KG1 (cell line): ENCODE measurements around the gene SRCAP.

Source experiments
- DNase-seq: peaks from one replicate; lab custom pipeline; 2025; lab: John Stamatoyannopoulos, UW

Gene SRCAP

DNA sequence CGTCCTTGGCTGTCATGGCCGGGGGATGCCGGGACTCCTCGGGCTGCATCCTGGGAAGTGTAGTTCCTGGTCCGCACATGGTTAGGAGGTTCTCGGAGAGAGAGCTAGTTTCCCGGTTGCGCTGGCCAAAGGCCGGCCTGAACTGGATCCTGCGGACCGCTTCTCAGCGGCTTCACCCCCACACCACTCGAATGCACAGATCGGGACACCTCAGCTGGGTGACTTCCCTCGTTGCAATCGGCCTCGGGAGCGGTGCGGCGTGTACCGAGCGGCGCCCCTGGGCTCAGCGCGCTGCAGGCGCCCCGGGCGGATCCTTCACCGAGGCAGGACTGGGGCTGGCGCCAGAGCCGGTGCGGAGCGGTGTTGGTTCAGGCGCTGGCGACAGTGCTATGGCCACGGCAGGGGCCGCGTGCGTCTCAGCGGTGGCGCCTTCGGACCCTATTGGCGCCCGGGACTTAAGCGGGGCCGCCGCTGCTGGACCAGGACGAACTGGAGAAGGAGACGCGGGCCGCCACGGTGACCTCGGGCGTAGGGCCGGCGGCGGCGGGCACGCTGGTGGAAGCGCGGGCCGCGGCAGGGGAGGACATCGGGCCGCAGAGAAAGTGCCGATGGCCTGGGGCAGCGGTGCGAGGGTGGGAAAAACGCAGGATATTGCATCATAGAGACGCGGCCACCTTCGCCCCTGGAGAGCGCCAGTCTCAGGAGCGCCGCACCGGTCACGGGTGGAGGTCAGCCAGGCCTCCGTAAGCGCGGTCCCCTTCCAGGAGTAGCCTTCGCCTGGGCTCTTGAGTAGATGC is 76.6 kb downstream of the SRCAP start:
- peak; percentile 49 for DNase-seq

- DNase-seq = no peak
Observed at GRCh38 chr16:30777591-30778297, 78.8 kb downstream of the SRCAP start.

- DNase-seq = no peak
Observed at GRCh38 chr16:30778549-30779244, 79.7 kb downstream of the SRCAP start.

- no peak for DNase-seq
Observed at GRCh38 chr16:30779596-30779995, 80.6 kb downstream of the SRCAP start.

GRCh38 chr16:30780021-30780420 is 81.0 kb downstream of the SRCAP start:
- no peak for DNase-seq

DNA sequence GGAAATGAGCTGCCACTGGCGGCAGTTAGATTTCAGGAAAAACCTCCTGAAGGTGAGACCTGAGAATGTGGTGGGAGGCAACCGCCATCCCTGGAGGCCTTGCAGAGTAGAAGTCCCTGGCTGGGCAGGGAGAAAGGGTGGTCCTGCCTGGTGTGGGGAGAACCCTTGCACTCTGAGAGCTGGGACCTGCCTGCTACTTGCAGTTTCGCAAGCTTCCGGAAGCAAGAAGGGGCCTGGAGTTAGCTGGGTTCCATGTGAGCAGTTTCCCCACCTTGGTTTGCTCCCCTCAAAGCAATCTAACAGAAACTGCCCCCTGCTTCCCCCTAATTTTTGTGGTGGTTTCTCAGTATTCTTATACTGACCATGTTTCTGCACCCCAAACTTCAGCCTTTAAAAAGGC is 81.6 kb downstream of the SRCAP start:
- no peak for DNase-seq

GRCh38 chr16:30782486-30783279 is 83.7 kb downstream of the SRCAP start:
- DNase-seq = no peak

GRCh38 chr16:30783280-30784109 is 84.5 kb downstream of the SRCAP start:
- no peak for DNase-seq

DNA sequence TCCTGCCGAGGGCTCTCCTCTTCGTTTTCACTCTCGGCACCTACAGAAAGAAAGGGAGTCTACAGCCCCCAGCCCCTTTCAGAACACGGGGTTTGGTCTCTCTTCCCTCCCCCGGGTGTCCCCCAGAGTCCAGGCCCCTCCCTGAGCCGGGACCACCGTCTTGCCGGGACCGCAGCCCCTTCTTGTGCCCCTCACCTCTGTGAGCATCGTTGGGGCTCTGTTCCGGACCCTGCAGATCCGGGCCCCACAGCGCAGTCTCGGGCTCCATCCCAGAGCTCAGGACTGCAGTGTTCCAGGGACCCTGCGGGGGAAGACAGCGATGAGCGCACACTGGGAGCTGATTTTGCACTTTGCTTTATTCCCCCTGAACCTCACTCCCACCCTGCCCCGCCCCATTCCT is 85.2 kb downstream of the SRCAP start:
- no peak for DNase-seq

DNA sequence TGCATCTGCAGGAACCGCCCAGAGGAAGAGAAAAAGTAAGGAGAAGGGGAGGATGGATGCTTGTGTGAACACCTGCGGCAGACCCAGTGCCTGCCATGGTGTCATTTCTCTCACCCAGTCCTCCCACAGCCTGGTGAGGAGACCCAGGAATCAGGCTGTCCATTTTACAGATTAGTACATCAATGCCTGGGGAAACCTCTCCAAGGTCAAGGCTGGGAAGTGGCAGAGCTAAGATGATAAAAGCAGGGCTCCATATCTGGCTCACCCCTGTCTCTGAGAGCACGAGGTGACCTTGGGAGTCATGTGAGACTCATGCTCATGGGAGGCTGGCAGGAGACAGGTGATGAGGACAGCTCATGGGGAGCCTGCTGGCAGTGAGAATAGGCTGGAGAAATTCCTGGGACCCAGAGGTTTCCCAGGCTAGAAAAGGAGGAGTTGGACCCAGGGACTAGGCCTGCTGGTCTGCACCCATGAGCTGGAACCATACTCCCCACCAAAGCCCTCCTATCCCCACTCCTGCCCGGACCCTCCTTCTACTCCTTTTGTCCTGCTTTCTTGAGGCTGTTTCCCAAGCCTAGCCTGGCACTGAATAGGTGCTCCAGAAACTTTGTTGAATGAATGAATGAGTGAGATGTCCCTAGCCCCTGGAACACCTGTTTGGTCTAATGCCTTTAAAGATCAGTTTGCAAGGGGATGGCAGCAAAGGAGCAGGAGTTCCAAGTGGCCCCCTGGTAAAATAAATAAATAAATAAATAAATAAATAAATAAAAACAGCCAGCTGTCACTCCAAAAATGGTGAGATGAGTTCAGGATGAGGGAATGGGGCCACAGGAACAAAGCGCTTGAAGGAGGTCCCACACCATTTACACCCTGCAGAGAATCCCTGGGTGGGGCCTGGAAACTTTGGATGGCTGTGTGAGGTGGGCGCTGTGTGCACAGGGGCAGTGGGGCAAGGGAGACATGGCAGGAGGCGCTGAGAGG is 86.4 kb downstream of the SRCAP start:
- no peak for DNase-seq

DNA sequence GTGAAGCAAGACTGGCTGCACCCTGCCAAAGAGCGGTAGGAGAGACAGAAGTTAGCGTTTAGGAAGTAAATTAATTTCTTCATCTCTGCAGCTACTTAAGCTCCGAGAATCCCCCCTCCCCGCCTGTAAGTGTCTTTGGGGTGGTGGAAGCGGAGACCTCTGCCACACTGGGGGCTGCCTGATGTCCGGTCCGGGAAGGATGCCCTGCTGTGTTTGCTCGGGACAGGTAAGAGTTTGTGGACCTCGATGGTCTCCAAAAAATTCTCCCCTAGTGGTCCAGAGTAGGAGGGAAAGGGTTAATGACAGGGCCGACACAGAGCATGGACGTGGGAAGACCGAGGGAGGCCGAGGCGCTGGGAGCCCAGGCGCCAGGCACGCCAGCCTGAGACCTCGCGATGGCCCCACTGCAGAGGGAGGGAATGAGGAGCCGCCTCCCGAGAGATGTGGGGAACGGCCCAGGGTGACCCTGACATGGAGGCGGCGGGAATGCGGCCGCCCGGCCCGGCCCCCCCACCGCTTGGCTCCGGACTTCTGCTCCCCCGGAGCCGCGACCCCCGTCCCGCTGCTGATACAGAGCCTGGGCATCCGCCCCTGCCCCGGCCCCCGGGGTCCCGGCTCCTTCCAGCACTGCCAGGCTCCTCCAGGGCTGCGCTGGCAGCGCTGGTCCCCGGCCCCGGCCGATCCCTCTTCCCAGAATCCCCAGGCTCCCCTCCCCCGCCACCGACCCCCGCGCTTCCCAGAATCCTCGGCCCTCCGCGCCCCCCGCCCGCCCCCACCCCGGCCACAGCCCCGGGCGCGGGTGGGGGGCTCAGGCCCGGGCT is 87.4 kb downstream of the SRCAP start:
- DNase-seq = no peak

- no peak for DNase-seq
Observed at GRCh38 chr16:30786936-30787612, 88.1 kb downstream of the SRCAP start, which contains the start of gene ZNF629. Gene ZNF629 (minus strand): TSS chr16:30787205. CDS start chr16:30784482, 2,723 bp downstream.

GRCh38 chr16:30787613-30788378 is 88.8 kb downstream of the SRCAP start:
- DNase-seq = no peak
